ELF-1 (cell line): ENCODE data around the gene TTC32.

Experiments used
- DNase-seq: peaks from one replicate; pipeline ENCODE4 v3.0.0-alpha.2; 2016; ENCODE audit warnings: low read depth, low spot score

TTC32 gene

DNA sequence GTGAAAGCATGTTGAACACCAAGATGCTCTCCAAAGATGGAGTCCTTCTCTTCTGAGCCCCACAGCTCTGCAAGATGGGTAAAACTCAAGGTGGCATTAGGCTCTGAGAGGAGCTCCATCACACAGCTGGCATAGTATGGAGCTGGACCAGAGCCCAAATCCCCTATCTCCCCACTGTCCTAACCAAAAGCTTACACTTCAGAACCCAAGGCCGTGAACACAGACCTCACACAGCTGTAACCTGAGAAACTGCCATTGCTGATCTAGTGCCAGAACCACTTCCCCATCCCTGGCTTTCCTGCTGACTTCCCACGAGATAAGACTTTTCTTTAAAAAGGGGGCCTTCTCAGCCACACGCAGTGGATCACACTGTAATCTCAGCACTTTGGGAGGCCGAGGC, 25.0 kb downstream of the TTC32 start:
- no peak for DNase-seq

DNA sequence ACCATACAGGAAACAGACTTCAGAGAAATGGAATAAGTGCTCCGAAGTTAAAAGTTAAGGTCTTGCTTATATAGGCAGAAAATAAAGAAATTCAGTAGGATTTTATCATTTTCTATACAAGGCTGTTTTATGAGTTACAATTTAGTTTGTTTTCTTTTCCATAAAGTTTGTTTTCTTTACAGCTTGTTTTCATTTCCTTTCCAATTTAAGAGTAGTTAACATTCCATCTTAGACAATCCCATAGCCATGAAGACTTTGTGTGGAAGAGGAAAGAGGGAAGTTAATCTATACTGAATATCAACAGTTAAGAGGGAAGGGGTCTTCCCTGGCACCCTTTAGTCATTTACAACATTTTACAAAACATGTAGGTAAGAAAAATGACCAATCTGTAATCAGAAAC, 26.5 kb downstream of the TTC32 start:
- DNase-seq: no peak

DNA sequence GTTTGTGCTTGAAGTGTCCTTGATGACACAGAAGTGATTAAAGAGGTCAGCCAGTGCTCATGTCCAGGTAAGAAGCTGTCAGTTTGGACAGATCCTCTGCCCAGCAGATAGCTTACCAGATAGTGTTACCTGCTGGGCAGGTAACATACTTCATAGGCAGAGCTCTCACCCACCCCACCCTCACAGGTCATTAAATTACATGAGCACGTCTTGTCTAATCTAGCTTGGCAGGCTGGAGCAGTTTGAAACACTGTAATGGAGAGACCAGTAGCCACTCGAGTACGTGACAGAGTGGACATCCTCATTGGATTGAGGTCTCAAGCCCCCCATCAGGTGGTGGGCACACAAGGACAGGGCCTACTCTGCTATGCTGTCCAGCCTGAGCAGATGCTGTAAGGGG, 27.1 kb downstream of the TTC32 start:
- DNase-seq: no peak

DNA sequence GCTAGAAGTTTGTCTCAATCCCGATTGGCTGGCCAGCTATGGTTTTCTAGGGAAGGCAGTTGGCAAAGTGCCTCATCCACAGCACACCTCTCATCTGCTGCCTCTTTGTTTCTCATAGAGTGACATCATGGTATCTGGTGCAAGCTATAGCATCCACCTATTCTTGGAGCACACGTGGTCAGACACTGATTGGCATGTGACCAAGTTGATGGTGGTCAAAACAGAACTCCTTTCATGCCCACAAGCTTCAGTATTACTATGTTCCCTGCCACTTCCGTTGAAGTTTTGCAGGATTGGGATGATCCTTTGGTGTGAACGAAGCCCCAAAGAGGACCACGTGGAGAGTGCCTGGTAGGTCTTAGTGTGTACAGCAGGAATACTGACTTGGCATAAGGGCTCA, 28.8 kb downstream of the TTC32 start:
- no peak for DNase-seq

- no peak for DNase-seq
Observed at GRCh38 chr2:19872302-19872701, 29.5 kb downstream of the TTC32 start.

- DNase-seq: no peak
Observed at GRCh38 chr2:19871836-19872235, 29.9 kb downstream of the TTC32 start.

GRCh38 chr2:19870792-19871191, 31.0 kb downstream of the TTC32 start:
- no peak for DNase-seq

DNA sequence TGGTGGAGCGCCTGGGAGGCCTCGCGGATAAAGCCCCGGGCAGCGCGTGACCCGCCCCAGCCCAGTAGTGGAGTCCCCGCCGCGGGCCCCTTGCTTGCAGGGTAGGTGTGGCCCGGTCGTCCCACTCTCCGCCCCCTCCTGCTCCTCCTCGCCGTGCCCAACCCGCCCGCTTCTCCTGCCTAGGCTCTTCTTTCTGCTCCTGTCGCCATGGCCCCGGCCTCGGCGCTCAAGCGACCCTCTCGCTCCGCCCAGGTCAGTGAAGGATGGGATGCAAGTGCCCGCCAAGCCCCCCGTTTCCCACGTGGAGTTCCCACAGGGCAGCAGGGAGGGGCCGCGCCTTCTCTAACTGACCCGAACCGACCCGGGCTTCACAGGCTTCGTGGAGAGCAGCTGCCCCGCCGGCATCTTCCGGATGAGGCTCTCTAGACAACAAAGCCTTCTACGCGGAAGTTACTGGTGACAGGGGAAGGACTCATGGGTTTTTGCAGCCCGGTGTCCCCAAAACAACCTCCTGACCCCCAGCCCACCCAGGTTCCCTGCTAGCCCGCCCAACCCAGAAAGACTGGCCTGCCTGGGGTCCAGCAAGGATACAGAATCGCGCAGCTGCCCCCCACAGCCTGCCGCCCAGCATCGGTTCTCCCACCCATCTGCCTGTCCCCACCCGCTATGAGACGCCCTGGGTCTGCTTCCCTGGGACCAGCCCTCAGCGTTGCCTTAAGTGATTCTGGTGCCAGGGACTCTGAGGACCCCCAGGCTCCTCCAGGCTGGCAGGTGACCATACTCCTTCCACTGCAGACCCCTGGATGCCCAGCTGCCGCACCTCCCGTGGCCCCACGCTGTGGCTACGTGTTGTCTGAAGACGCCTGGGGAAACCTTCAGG, 32.8 kb downstream of the TTC32 start:
- peak; percentile 60 for DNase-seq

GRCh38 chr2:19868224-19868623, 33.6 kb downstream of the TTC32 start:
- no peak for DNase-seq

GRCh38 chr2:19866771-19867170, 35.0 kb downstream of the TTC32 start:
- no peak for DNase-seq

- no peak for DNase-seq
Observed at GRCh38 chr2:19865151-19865550, 36.6 kb downstream of the TTC32 start.

DNA sequence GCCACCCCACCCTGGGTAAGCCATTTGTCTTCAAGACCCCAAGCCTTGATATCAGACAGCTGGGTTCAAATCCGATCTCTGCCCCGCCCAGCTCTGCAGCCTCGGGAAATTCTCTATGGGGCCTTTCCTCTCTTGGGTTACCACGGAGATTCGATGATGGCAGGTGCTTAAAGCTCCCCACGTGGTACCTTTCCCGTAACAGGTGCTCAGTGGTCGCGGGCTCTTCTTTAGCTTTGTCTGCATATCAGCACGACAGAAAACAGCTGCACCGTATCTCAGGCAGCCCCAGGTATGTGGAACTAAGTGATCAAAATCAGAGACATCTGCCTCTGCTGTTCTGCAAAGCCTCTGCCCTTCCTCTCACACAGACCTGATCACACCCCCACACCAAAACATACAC, 37.4 kb downstream of the TTC32 start:
- no peak for DNase-seq

GRCh38 chr2:19863303-19864041, 38.3 kb downstream of the TTC32 start:
- peak; percentile 96 for DNase-seq

GRCh38 chr2:19861813-19862212, 40.0 kb downstream of the TTC32 start:
- no peak for DNase-seq

GRCh38 chr2:19860022-19860421, 41.8 kb downstream of the TTC32 start:
- no peak for DNase-seq

DNA sequence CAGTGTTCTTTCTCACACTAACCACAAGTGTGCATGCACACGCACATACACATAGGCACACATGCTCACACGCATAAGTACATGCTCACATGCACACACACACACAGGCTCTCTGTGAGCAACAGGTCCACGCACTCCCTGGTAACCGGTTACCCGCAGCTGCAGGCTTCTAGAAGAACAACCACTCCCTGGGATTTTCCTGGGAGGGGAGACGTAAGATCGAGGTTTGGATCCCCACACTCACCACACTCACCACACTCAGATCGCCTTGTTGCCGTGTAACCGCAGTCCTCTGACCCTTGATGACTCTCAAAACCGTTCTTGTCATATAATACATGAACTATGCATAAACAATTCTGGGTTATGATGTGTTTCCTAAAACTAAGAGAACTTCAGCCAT, 42.2 kb downstream of the TTC32 start:
- DNase-seq: no peak

DNA sequence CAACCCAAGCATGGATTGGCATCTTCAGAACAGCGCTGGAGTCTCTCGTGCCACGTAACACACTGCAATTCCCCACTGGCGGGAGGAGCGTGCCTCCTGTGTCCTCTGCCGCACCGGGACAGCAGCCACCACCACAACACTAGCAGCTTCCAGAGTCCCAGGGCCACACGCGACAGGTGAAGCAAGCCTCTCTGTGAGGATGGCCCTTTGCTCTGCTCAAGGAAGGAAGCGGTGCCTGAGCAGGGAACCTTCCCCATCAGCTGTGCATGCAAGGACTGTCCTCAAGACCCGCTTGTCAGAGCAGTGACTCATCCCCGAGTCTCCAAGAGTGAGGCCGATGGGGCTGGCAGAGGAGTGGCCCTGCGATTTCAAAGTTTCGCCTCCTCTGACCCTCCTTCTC, 44.0 kb downstream of the TTC32 start:
- peak; percentile 13 for DNase-seq

- DNase-seq: no peak
Observed at GRCh38 chr2:19857100-19857499, 44.7 kb downstream of the TTC32 start.

- no peak for DNase-seq
Observed at GRCh38 chr2:19855542-19856431, 46.0 kb downstream of the TTC32 start.

GRCh38 chr2:19854596-19855541, 46.9 kb downstream of the TTC32 start:
- no peak for DNase-seq
